ENCODE results near the gene ZNF219. TPM values are rescaled to one million over a fixed set of nuclear protein-coding genes. Genes with fewer than 3 reads are reported as not detected.

ZNF219 gene
- total RNA-seq, 4 donors from 2014 or later = 15.2 to 54.1 (median 38.4) TPM

GRCh38 chr14:21063479-21063878, 35.0 kb downstream of the ZNF219 start:
- no peak for TF ChIP-seq CTCF (IDR thresholded peaks at IDR 0.05; ENCODE audit: low read depth)

- TF ChIP-seq CTCF (IDR thresholded peaks at IDR 0.05; ENCODE audit: low read depth) = no peak
Observed at GRCh38 chr14:21061347-21061668, 37.1 kb downstream of the ZNF219 start.

DNA sequence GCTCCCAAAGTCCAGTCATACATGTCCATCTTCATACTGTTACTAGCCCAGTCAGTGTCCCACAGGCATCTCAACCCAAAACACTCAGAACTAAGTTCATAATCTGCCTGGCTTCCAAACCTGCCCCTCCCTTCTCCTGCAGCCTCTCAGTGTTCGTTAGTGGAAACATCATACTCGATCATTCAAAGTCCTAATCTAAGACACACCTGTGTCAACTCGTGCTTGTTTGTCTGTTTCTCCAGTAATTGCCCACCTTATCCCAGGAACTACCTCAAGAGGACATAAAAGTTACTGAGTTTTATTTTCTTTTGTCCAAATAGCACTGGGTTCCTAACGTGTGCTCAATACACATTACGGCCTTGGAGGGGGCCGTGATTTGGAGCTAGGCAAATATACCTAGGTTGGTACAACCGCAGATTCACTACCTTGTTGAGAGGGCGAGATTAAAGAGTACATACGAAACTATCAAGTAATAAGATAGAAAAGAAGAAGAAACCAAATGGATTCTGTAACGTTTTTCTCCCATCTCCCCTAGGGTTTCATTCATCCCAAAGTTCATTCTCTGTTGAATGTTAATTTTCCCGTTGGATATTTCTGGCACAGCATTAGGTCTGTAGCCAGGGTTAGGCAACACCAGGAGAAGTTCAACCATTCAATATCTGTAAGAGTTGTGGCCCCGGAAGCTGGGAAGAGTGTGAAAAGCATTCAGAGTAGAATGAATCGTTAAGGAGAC, 37.7 kb downstream of the ZNF219 start:
- no peak for TF ChIP-seq CTCF (IDR thresholded peaks at IDR 0.05; ENCODE audit: low read depth)

DNA sequence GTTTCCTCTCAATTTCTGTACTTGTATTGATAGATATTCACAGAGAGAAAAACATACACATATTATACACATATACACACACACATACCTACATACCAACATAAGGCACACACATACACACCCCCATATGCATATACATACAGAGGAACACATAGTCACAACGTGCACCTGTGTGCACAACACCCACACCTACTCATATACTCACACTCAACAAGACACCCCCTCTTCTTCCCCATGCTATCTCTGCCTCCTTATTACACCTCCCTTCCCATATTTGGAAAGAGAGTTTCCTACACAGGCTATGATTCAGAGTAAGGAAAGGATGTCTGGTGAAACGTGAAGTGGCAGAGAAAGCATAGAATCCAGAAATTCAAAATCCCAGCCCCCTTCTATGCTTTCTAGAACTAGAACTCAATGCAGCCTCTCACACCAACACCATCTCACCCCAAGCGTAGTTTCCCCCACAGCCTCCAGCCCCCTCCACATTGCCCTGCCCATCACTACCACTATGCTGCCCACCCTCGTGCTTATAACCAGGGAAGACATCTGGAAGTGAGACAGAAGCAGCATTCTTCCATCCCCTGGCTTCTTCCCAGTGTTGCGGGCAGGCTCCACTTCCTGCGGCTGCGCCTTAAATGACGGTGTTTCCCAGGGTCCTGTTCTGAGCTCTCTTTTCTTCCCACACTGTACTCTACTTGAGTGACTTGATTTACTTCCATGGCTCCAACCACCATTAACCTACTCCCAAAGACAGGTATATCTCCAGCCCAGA, 38.4 kb downstream of the ZNF219 start:
- TF ChIP-seq CTCF (IDR thresholded peaks at IDR 0.05; ENCODE audit: low read depth) = no peak

DNA sequence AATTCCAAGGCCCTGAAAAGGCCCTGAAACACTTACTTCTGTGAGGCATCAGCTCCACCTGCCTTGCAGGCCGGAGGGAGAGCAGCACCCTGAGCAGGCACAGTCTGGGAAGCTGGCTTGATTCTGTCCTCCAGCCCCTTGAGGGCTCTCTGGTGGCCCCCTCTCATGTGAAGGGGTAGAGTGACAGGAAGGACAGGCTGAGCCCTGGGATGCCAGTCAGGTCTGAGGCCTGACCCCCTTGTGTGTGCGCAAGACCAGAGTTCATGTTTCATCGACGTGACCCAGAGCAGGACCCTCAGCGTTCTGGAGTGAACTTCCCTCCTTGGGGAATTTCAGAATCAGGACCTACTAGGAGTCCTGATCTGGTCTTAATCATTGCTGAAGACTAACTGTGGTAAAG, 39.6 kb downstream of the ZNF219 start:
- no peak for TF ChIP-seq CTCF (IDR thresholded peaks at IDR 0.05; ENCODE audit: low read depth)

- TF ChIP-seq CTCF (IDR thresholded peaks at IDR 0.05; ENCODE audit: low read depth) = no peak
Observed at GRCh38 chr14:21057803-21058675, 40.4 kb downstream of the ZNF219 start, which contains the start of gene RNASE8. Gene RNASE8, plus strand, starts transcription at chr14:21057822. Its CDS starts 71 bp downstream, at chr14:21057893.

All from subcutaneous adipose tissue (tissue), 4 donors.